ENCODE data around the gene GALP. TPM values are rescaled to one million over a fixed set of nuclear protein-coding genes. Genes with fewer than 3 reads are reported as not detected.
"Not testable (repeated sequence)": the region's sequence is repeated elsewhere in the genome, so short reads cannot be mapped to it uniquely, and the experiment has no call there.

GALP gene
- total RNA-seq, 1 donor from 2014 or later: not detected

GRCh38 chr19:56177564-56178243 is 1.9 kb downstream of the GALP start:
- no peak for DNase-seq (ENCODE audit: extremely low spot score in 2 of 2)
- Histone ChIP-seq H3K36me3 (no peaks in the 10 kb centered on the region), H3K4me1 (no peaks in the 10 kb centered on the region), H3K27me3 (no peaks in the 10 kb centered on the region), H3K9me3 (no peaks in the 10 kb centered on the region), H3K27ac (no peak overlapping the region), H3K4me3 (no peak overlapping the region)
- intact Hi-C loops (cut with DNase I): no loop called here
- no peak for TF ChIP-seq POLR2AphosphoS5 (IDR thresholded peaks at IDR 0.05; ENCODE audit: insufficient read depth in 1 of 2, low read depth in 1 of 2)

GRCh38 chr19:56189785-56190184 is 14.0 kb downstream of the GALP start:
- no peaks in the 10 kb centered on the region for H3K9me3 ChIP-seq
- H3K27me3 ChIP-seq: no peaks in the 10 kb centered on the region
- no peak overlapping the region for H3K4me3 ChIP-seq
- no peak for DNase-seq (ENCODE audit: extremely low spot score in 2 of 2)
- intact Hi-C loops (cut with DNase I): no loop called here
- no peak for TF ChIP-seq CTCF (IDR thresholded peaks at IDR 0.05)
- no peak for TF ChIP-seq POLR2AphosphoS5 (IDR thresholded peaks at IDR 0.05; ENCODE audit: insufficient read depth in 1 of 2, low read depth in 1 of 2)
- TF ChIP-seq POLR2A (IDR thresholded peaks at IDR 0.05): no peak
- no peak overlapping the region for H3K27ac ChIP-seq
- H3K4me1 ChIP-seq: no peaks in the 10 kb centered on the region
- no peaks in the 10 kb centered on the region for H3K36me3 ChIP-seq

- no peak for DNase-seq (ENCODE audit: extremely low spot score in 2 of 2)
- H3K36me3 ChIP-seq: no peaks in the 10 kb centered on the region
- H3K9me3 ChIP-seq: no peaks in the 10 kb centered on the region
- H3K27ac ChIP-seq: no peak overlapping the region
- H3K27me3 ChIP-seq: no peaks in the 10 kb centered on the region
- TF ChIP-seq POLR2A (IDR thresholded peaks at IDR 0.05) (no peak), POLR2AphosphoS5 (IDR thresholded peaks at IDR 0.05; ENCODE audit: insufficient read depth in 1 of 2, low read depth in 1 of 2) (no peak), CTCF (IDR thresholded peaks at IDR 0.05) (no peak)
- intact Hi-C loops (cut with DNase I): no loop called here
- H3K4me3 ChIP-seq: no peak overlapping the region
- no peaks in the 10 kb centered on the region for H3K4me1 ChIP-seq
Observed at GRCh38 chr19:56191115-56191514, 15.3 kb downstream of the GALP start.

- no peaks in the 10 kb centered on the region for H3K9me3 ChIP-seq
- no peak overlapping the region for H3K4me3 ChIP-seq
- H3K27ac ChIP-seq: no peak overlapping the region
- TF ChIP-seq POLR2A (IDR thresholded peaks at IDR 0.05) (no peak), POLR2AphosphoS5 (IDR thresholded peaks at IDR 0.05; ENCODE audit: insufficient read depth in 1 of 2, low read depth in 1 of 2) (no peak)
- H3K36me3 ChIP-seq: no peaks in the 10 kb centered on the region
- H3K4me1 ChIP-seq: no peaks in the 10 kb centered on the region
- no peak for DNase-seq (ENCODE audit: extremely low spot score in 2 of 2)
- no peaks in the 10 kb centered on the region for H3K27me3 ChIP-seq
- intact Hi-C loops (cut with DNase I): no loop called here
Observed at GRCh38 chr19:56191711-56192110, 15.9 kb downstream of the GALP start.

- no peaks in the 10 kb centered on the region for H3K9me3 ChIP-seq
- H3K36me3 ChIP-seq: no peaks in the 10 kb centered on the region
- no peaks in the 10 kb centered on the region for H3K4me1 ChIP-seq
- TF ChIP-seq POLR2AphosphoS5 (IDR thresholded peaks at IDR 0.05; ENCODE audit: insufficient read depth in 1 of 2, low read depth in 1 of 2) (no peak), POLR2A (IDR thresholded peaks at IDR 0.05) (no peak), CTCF (IDR thresholded peaks at IDR 0.05) (no peak)
- H3K27ac ChIP-seq: no peak overlapping the region
- intact Hi-C loops (cut with DNase I): no loop called here
- H3K4me3 ChIP-seq: no peak overlapping the region
- DNase-seq (ENCODE audit: extremely low spot score in 2 of 2): no peak
- no peaks in the 10 kb centered on the region for H3K27me3 ChIP-seq
Observed at GRCh38 chr19:56193981-56194640, 18.3 kb downstream of the GALP start.

- H3K4me3 ChIP-seq; H3K27ac ChIP-seq; H3K27me3 ChIP-seq; H3K4me1 ChIP-seq; H3K9me3 ChIP-seq; H3K36me3 ChIP-seq; DNase-seq (ENCODE audit: extremely low spot score in 2 of 2); intact Hi-C loops (cut with DNase I): not testable (repeated sequence)
Observed at GRCh38 chr19:56197646-56198045, 21.8 kb downstream of the GALP start, which contains the start of gene ZSCAN5B. TSS of gene ZSCAN5B (minus strand) at chr19:56197783. CDS start at chr19:56193052, 4,731 bp downstream.

All from vagina (tissue), 2 donors.